GM12864 (cell line): ENCODE results near the gene KRTAP4-5.
"Not testable (repeated sequence)": the region's sequence is repeated elsewhere in the genome, so short reads cannot be mapped to it uniquely, and the experiment has no call there.

Experiments
- DNase-seq: peaks from one replicate; pipeline ENCODE4 v3.0.0-alpha.2; 2011; ENCODE audit warnings: low read depth
- H3K4me3 ChIP-seq: 2 replicates; pipeline ENCODE4 v1.5.1; 2011; ENCODE audit warnings: mild to moderate bottlenecking, low read depth, low read length, control low read depth
- CTCF ChIP-seq: IDR thresholded peaks from 2 replicates; pipeline ENCODE4 v1.5.1; 2011; ENCODE audit warnings: low read depth, mild to moderate bottlenecking, moderate library complexity, low read length, control low read depth, inconsistent platforms; ENCODE audit errors: missing control alignments

Gene KRTAP4-5

GRCh38 chr17:41147531-41148204 is 2.0 kb downstream of the KRTAP4-5 start:
- DNase-seq: no peak
- TF ChIP-seq CTCF: no peak
- H3K4me3 ChIP-seq: no peak overlapping the region

GRCh38 chr17:41145261-41145660 is 4.4 kb downstream of the KRTAP4-5 start:
- DNase-seq: no peak
- no peak overlapping the region for H3K4me3 ChIP-seq
- TF ChIP-seq CTCF: no peak

- no peak for TF ChIP-seq CTCF
- no peak overlapping the region for H3K4me3 ChIP-seq
- DNase-seq: no peak
Measured at GRCh38 chr17:41144846-41145245, 4.8 kb downstream of the KRTAP4-5 start.

GRCh38 chr17:41141361-41141760 is 8.3 kb downstream of the KRTAP4-5 start:
- DNase-seq: no peak
- TF ChIP-seq CTCF: no peak
- no peak overlapping the region for H3K4me3 ChIP-seq

GRCh38 chr17:41140360-41141131 is 9.1 kb downstream of the KRTAP4-5 start, which contains the start of gene KRTAP4-6:
TSS of gene KRTAP4-6 (minus strand) at chr17:41140544. CDS start at chr17:41140487, 57 bp downstream.
- no peak within 1 kb of the TSS for H3K4me3 ChIP-seq
- no peak for DNase-seq
- TF ChIP-seq CTCF: no peak

GRCh38 chr17:41139865-41140264 is 9.8 kb downstream of the KRTAP4-5 start:
- H3K4me3 ChIP-seq, DNase-seq: not testable (repeated sequence)

GRCh38 chr17:41133880-41134735 is 15.5 kb downstream of the KRTAP4-5 start:
- no peak overlapping the region for H3K4me3 ChIP-seq
- no peak for TF ChIP-seq CTCF
- no peak for DNase-seq
